SK-N-SH treated with all-trans-retinoic acid at 6 μM for 48 hours (cell line): ENCODE results near the gene PMPCA.

Source experiments
- ATAC-seq: fragments of 200-7000 bp; cut with Tn5 transposase; 3 replicates; pipeline ENCODE4 v1.9.1; 2020; ENCODE audit warnings: mild to moderate bottlenecking, moderate library complexity
- ARNTL ChIP-seq: fragments of 450-650 bp; formaldehyde crosslinking; IDR thresholded peaks from 2 replicates; pipeline ENCODE4 v1.5.0; 2020; ENCODE audit warnings: low read depth, mild to moderate bottlenecking, moderate library complexity, borderline replicate concordance
- BACH2 ChIP-seq: fragments of 250-450 bp; sonication (Bioruptor Pico); IDR thresholded peaks from 2 replicates; pipeline ENCODE4 v1.9.0; 2021; ENCODE audit warnings: mild to moderate bottlenecking, borderline replicate concordance
- CREB5 ChIP-seq: fragments of 250-450 bp; sonication (Bioruptor Pico); IDR thresholded peaks from 2 replicates; pipeline ENCODE4 v1.5.1; 2020; ENCODE audit warnings: low read depth, mild to moderate bottlenecking, moderate library complexity
- CSDC2 ChIP-seq: fragments of 250-450 bp; sonication (Bioruptor Pico); IDR thresholded peaks from 2 replicates; pipeline ENCODE4 v1.5.0; 2020; ENCODE audit warnings: mild to moderate bottlenecking, moderate library complexity
- CSRNP3 ChIP-seq: fragments of 250-450 bp; sonication (Bioruptor Pico); IDR thresholded peaks from 2 replicates; pipeline ENCODE4 v1.5.1; 2021; ENCODE audit warnings: mild to moderate bottlenecking, moderate library complexity
- ESRRG ChIP-seq: fragments of 250-450 bp; sonication (Bioruptor Pico); IDR thresholded peaks from 2 replicates; pipeline ENCODE4 v1.6.1; 2021; ENCODE audit warnings: mild to moderate bottlenecking
- GLIS3 ChIP-seq: fragments of 250-450 bp; sonication (Bioruptor Pico); IDR thresholded peaks from 2 replicates; pipeline ENCODE4 v1.5.0; 2020; ENCODE audit warnings: mild to moderate bottlenecking, moderate library complexity
- ISL1 ChIP-seq: fragments of 250-450 bp; sonication (Bioruptor Pico); IDR thresholded peaks from 2 replicates; pipeline ENCODE4 v2.1.2; 2022; ENCODE audit warnings: mild to moderate bottlenecking, moderate library complexity
- OSR1 ChIP-seq: fragments of 250-450 bp; sonication (Bioruptor Pico); IDR thresholded peaks from 2 replicates; pipeline ENCODE4 v1.8.0; 2022; ENCODE audit warnings: moderate library complexity, mild to moderate bottlenecking, inconsistent platforms
- PATZ1 ChIP-seq: fragments of 250-450 bp; sonication (Bioruptor Pico); IDR thresholded peaks from 2 replicates; pipeline ENCODE4 v1.8.0; 2020; ENCODE audit warnings: mild to moderate bottlenecking, moderate library complexity, borderline replicate concordance
- POU6F1 ChIP-seq: fragments of 250-450 bp; sonication (Bioruptor Pico); IDR thresholded peaks from 2 replicates; pipeline ENCODE4 v1.8.0; 2021; ENCODE audit warnings: low read depth, mild to moderate bottlenecking, moderate library complexity, borderline replicate concordance
- PPARA ChIP-seq: fragments of 250-450 bp; sonication (Bioruptor Pico); IDR thresholded peaks from 2 replicates; pipeline ENCODE4 v1.5.0; 2020; ENCODE audit warnings: mild to moderate bottlenecking, borderline replicate concordance
- RARB ChIP-seq: fragments of 250-450 bp; sonication (Bioruptor Pico); IDR thresholded peaks from 2 replicates; pipeline ENCODE4 v1.8.0; 2021; ENCODE audit warnings: mild to moderate bottlenecking, moderate library complexity
- SNAI2 ChIP-seq: fragments of 250-450 bp; sonication (Bioruptor Pico); IDR thresholded peaks from 2 replicates; pipeline ENCODE4 v1.5.0; 2020; ENCODE audit warnings: mild to moderate bottlenecking, moderate library complexity
- TCF4 ChIP-seq: fragments of 250-450 bp; sonication (Bioruptor Pico); IDR thresholded peaks from 2 replicates; pipeline ENCODE4 v1.8.0; 2021; ENCODE audit warnings: mild to moderate bottlenecking, moderate library complexity, borderline replicate concordance
- TOX ChIP-seq: fragments of 250-450 bp; sonication (Bioruptor Pico); IDR thresholded peaks from 2 replicates; pipeline ENCODE4 v1.8.0; 2021; ENCODE audit warnings: mild to moderate bottlenecking, moderate library complexity, borderline replicate concordance
- TSHZ2 ChIP-seq: fragments of 250-450 bp; sonication (Bioruptor Pico); IDR thresholded peaks from 2 replicates; pipeline ENCODE4 v1.5.0; 2020; ENCODE audit warnings: mild to moderate bottlenecking, moderate library complexity
- ZC3H10 ChIP-seq: fragments of 250-450 bp; sonication (Bioruptor Pico); IDR thresholded peaks from 2 replicates; pipeline ENCODE4 v1.5.1; 2021; ENCODE audit warnings: mild to moderate bottlenecking, moderate library complexity
- ZFP3 ChIP-seq: fragments of 250-450 bp; sonication (Bioruptor Pico); IDR thresholded peaks from 2 replicates; pipeline ENCODE4 v1.5.0; 2020; ENCODE audit warnings: mild to moderate bottlenecking, moderate library complexity
- ZFP30 ChIP-seq: fragments of 450-650 bp; formaldehyde crosslinking; IDR thresholded peaks from 2 replicates; pipeline ENCODE4 v1.5.0; 2022; ENCODE audit warnings: mild to moderate bottlenecking, moderate library complexity
- ZNF565 ChIP-seq: fragments of 450-650 bp; formaldehyde crosslinking; conservative IDR thresholded peaks from 2 replicates; pipeline ENCODE4 v1.5.0; 2020; ENCODE audit warnings: low read depth, mild to moderate bottlenecking, moderate library complexity
- ZNF70 ChIP-seq: fragments of 450-650 bp; formaldehyde crosslinking; IDR thresholded peaks from 2 replicates; pipeline ENCODE4 v1.5.0; 2020; ENCODE audit warnings: mild to moderate bottlenecking, moderate library complexity
- ZNF8 ChIP-seq: fragments of 450-650 bp; formaldehyde crosslinking; IDR thresholded peaks from 2 replicates; pipeline ENCODE4 v1.5.0; 2020; ENCODE audit warnings: mild to moderate bottlenecking, moderate library complexity

Gene PMPCA

GRCh38 chr9:136371533-136371880 is 39.0 kb upstream of the PMPCA start:
- no peak for ATAC-seq
- TF ChIP-seq SNAI2 (no peak), PATZ1 (CRISPR knock-in tag) (no peak), ZFP3 (no peak), ISL1 (CRISPR knock-in tag) (no peak), OSR1 (CRISPR knock-in tag) (no peak)

GRCh38 chr9:136372006-136372405 is 38.5 kb upstream of the PMPCA start:
- TF ChIP-seq CREB5 (no peak), ESRRG (CRISPR knock-in tag) (no peak), RARB (no peak), CSRNP3 (CRISPR knock-in tag) (no peak), GLIS3 (CRISPR knock-in tag) (no peak), PATZ1 (CRISPR knock-in tag) (no peak), ZNF8 (no peak), ISL1 (CRISPR knock-in tag) (no peak), POU6F1 (CRISPR knock-in tag) (no peak), TSHZ2 (CRISPR knock-in tag) (no peak), ZNF565 (CRISPR knock-in tag) (no peak), TCF4 (no peak), SNAI2 (no peak), OSR1 (CRISPR knock-in tag) (no peak), ZNF70 (CRISPR knock-in tag) (no peak)
- ATAC-seq, result no peak

GRCh38 chr9:136372561-136373299 is 37.7 kb upstream of the PMPCA start:
- ATAC-seq, result peak; percentile 21
- TF ChIP-seq CSDC2 (CRISPR knock-in tag), result no peak
- TF ChIP-seq ZNF565 (CRISPR knock-in tag), result no peak
- no peak for TF ChIP-seq ARNTL
- no peak for TF ChIP-seq ZNF8
- TF ChIP-seq ESRRG (CRISPR knock-in tag), result no peak
- TF ChIP-seq PPARA, result no peak
- no peak for TF ChIP-seq CREB5
- no peak for TF ChIP-seq TCF4
- no peak for TF ChIP-seq ISL1 (CRISPR knock-in tag)
- TF ChIP-seq BACH2 (CRISPR knock-in tag), result no peak
- no peak for TF ChIP-seq ZNF70 (CRISPR knock-in tag)
- no peak for TF ChIP-seq TOX (CRISPR knock-in tag)
- TF ChIP-seq ZFP30 (CRISPR knock-in tag), result no peak
- no peak for TF ChIP-seq OSR1 (CRISPR knock-in tag)
- TF ChIP-seq ZFP3, result no peak
- no peak for TF ChIP-seq ZC3H10
- TF ChIP-seq POU6F1 (CRISPR knock-in tag), result no peak
